ENCODE data around the gene CFAP251. TPM values are rescaled to one million over a fixed set of nuclear protein-coding genes. Genes with fewer than 3 reads are reported as not detected.

Gene CFAP251
- total and polyA plus RNA-seq, 12 donors = 0.52 to 4.6 (median 1.5) TPM

DNA sequence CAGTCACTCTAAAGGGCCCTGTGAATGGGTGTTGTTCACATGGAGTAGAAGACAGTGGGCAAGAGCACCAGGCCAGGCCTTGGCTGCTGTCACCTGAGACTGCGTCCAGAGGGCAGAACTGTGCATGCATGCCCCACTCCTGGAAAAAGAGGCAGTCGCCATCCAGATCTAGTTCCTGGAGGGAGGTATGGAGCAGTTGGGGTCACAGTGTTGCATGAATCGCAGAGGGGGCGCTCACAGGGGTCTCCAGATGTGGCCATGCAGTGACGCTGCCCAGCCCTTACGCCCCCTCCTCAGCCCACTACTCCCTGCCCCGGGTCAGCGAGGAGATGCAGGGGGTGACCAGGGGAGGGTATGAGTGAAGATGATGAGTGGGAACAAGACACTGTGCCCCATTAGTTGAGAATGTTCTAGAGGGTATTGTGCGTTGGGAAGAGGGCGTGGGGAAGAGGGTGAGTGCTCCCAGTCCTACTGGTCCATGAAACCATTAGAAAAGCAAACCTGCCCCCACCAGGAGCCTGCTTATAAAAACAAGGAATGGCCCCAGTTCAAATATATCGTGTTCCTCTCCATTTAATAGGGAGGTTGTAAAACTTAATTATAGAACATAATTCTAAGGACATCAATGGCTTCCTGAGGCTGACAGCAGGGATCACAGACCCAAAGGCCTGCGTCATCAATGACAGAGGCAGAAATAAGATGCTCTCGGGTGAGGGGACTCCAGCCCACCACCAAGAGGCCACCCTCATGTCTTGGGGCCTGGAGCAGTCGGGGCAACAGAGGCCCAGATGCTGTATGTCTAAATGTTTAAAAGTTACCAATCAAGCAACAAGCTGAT is 71.1 kb downstream of the CFAP251 start:
- Histone ChIP-seq H3K9me3 (no peaks in the 10 kb centered on the region), H3K27me3 (no peaks in the 10 kb centered on the region), H3K4me1 (peaks cover 0 to 12% (median 0%) of the 10 kb centered on the region in 9 donors), H3K36me3 (no peaks in the 10 kb centered on the region), H3K27ac (no peak overlapping the region), H3K4me3 (no peak overlapping the region)
- DNase-seq = no peak
- intact Hi-C loops (cut with DNase I) = no loop called here
- TF ChIP-seq, protein P1, sequence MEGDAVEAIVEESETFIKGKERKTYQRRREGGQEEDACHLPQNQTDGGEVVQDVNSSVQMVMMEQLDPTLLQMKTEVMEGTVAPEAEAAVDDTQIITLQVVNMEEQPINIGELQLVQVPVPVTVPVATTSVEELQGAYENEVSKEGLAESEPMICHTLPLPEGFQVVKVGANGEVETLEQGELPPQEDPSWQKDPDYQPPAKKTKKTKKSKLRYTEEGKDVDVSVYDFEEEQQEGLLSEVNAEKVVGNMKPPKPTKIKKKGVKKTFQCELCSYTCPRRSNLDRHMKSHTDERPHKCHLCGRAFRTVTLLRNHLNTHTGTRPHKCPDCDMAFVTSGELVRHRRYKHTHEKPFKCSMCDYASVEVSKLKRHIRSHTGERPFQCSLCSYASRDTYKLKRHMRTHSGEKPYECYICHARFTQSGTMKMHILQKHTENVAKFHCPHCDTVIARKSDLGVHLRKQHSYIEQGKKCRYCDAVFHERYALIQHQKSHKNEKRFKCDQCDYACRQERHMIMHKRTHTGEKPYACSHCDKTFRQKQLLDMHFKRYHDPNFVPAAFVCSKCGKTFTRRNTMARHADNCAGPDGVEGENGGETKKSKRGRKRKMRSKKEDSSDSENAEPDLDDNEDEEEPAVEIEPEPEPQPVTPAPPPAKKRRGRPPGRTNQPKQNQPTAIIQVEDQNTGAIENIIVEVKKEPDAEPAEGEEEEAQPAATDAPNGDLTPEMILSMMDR (IDR thresholded peaks at IDR 0.05) = no peak
- 92 to 96% methylated on average over 14 of the region's 14 CpGs for WGBS, 2 donors
- ATAC-seq = peak in 1 of 8 donors; percentile 32

DNA sequence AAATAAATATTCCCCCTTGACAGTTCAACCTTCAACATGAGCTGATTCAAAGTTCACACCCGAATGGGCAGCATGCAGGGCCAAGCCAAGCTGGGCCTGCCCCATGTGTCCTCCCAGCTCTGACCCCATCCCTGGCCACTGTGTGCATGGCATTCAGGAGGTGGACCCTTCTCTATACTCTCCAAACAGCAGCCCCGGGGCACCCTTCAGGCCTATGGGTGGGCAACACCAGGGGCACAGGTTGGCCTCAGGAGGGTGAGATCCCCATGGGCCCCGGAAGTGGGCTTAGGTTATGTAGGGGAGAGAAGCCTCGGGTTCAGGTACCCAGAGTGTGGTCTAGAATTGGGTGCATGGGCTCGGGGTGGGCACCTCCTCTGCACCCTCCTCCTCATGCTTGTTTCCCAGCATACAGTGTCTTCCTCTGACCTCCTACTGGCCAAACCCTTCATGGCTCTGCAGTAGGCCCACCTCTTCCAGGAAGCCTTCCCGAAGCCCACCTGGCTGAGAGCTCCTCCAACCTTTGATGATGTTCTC is 71.8 kb downstream of the CFAP251 start:
- H3K4me1 ChIP-seq = peaks cover 0 to 12% (median 0%) of the 10 kb centered on the region in 9 donors

DNA sequence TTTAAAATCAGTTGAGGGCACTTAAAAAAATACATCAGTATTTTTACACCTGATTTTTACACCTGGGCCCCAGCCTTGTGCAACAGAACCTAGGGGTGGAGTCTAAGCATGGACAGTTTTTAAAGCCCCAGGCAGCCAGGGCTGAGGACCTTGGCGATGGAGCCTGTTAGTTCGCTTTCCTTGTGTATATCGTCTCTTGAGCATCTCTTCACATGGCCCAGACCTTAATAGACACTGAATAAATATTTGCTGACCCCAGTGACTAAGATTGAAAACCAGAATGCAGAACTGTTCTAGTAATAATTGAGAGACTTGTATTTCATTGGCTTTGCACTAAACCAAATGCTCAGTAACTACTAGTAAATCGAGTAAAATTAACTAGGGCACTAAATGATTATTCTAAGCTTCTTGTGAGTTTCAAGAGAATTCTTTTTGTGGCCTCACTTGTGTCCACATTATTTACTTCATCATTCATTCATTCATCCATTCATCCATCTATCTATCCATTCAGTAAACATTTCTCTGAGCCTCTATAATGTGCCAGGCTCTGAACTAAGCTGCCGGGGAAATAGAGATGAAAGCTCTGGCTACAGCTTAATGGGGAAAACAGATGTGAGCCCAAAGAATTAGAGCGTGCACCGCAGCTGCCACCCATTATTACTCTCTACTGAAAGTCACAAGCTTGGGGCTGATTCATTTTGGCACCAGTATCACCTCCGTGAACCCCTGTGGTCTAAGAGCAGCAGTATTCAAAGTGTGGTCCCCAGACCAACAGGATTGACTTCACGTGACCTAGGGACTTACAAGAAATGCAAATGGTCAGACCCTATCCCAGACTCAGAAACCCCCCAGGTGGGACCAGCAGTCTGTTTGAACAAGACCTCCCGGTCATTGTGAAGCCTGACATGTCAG is 72.6 kb downstream of the CFAP251 start:
- Histone ChIP-seq H3K4me1 (peaks cover 0 to 12% (median 0%) of the 10 kb centered on the region in 9 donors), H3K27me3 (no peaks in the 10 kb centered on the region), H3K36me3 (no peaks in the 10 kb centered on the region), H3K4me3 (no peak overlapping the region), H3K27ac (peak overlapping the region in 1 of 10 donors; percentile 83), H3K9me3 (no peaks in the 10 kb centered on the region)
- intact Hi-C loops (cut with DNase I) = no loop called here
- no peak for ATAC-seq
- 74 to 88% methylated on average over 10 of the region's 10 CpGs for WGBS, 2 donors
- no peak for DNase-seq
- TF ChIP-seq, protein P1 (IDR thresholded peaks at IDR 0.05) = no peak

More for the DNA sequence above, 71.8 kb downstream of the CFAP251 start:
- Histone ChIP-seq H3K4me3 (no peak overlapping the region), H3K27me3 (no peaks in the 10 kb centered on the region), H3K27ac (no peak overlapping the region), H3K36me3 (no peaks in the 10 kb centered on the region), H3K9me3 (no peaks in the 10 kb centered on the region)
- ATAC-seq (peak in 1 of 8 donors; percentile 41), DNase-seq (no peak)
- WGBS, 2 donors = 93 to 95% methylated on average over 6 of the region's 6 CpGs
- TF ChIP-seq, protein P1 (IDR thresholded peaks at IDR 0.05) = no peak
- intact Hi-C loops (cut with DNase I) = no loop called here

Data from heart right ventricle (tissue), 16 donors.